Activated CD8-positive, alpha-beta T cell treated with anti-CD3 and anti-CD28 coated beads for 36 hours (primary cell): ENCODE measurements around the gene IGSF5. TPM values are rescaled to one million over a fixed set of nuclear protein-coding genes. Genes with fewer than 3 reads are reported as not detected.

Experiments used
- ATAC-seq: fragments of 200-7000 bp; cut with Tn5 transposase; one replicate; pipeline ENCODE4 v1.10.0; 2021; ENCODE audit warnings: mild to moderate bottlenecking, moderate library complexity
- CTCF ChIA-PET: fragments of 350-600 bp; sonication (Branson Sonifier 250); formaldehyde crosslinking; loops from one replicate; lab custom pipeline; 2021; ENCODE audit warnings: antibody characterized with exemption; lab: Charles Lee
- POLR2A ChIA-PET: fragments of 350-600 bp; sonication (Branson Sonifier 250); formaldehyde crosslinking; loops from one replicate; lab custom pipeline; 2021; ENCODE audit warnings: antibody characterized with exemption; lab: Charles Lee
- DNase-seq: peaks from one replicate; pipeline ENCODE4 v3.0.0-alpha.2; 2020
- H3K27ac Mint-ChIP-seq: one replicate; pipeline ENCODE4 v1.8.0; 2021; ENCODE audit warnings: mild to moderate bottlenecking, mixed read lengths
- H3K27me3 Mint-ChIP-seq: one replicate; pipeline ENCODE4 v1.8.0; 2021; ENCODE audit warnings: mixed read lengths
- H3K36me3 Mint-ChIP-seq: one replicate; pipeline ENCODE4 v1.8.0; 2021; ENCODE audit warnings: low read depth, mixed read lengths
- H3K4me1 Mint-ChIP-seq: one replicate; pipeline ENCODE4 v1.8.0; 2021; ENCODE audit warnings: low read depth, mixed read lengths
- H3K4me3 Mint-ChIP-seq: one replicate; pipeline ENCODE4 v1.8.0; 2021; ENCODE audit warnings: mild to moderate bottlenecking, moderate library complexity, mixed read lengths
- H3K9me3 Mint-ChIP-seq: one replicate; pipeline ENCODE4 v1.8.0; 2021; ENCODE audit warnings: mixed read lengths
- intact Hi-C: fragments of 100-400 bp; cut with micrococcal nuclease; formaldehyde crosslinking; loops from one replicate; pipeline ENCODE4 v1.10.0; 2022
- total RNA-seq, 2 experiments: library from RNA; stranded (reverse); gene quantifications; one replicate each; pipeline ENCODE4 v1.2.3, GENCODE V29; 2021
- TF ChIP-seq, protein P1 (sequence below): fragments of 200-600 bp; IDR thresholded peaks from one replicate; pipeline ENCODE4 v1.8.0; 2022; ENCODE audit warnings: antibody characterized with exemption, mild to moderate bottlenecking

Gene IGSF5
- total RNA-seq, 2 experiments from 2014 or later = not detected

DNA sequence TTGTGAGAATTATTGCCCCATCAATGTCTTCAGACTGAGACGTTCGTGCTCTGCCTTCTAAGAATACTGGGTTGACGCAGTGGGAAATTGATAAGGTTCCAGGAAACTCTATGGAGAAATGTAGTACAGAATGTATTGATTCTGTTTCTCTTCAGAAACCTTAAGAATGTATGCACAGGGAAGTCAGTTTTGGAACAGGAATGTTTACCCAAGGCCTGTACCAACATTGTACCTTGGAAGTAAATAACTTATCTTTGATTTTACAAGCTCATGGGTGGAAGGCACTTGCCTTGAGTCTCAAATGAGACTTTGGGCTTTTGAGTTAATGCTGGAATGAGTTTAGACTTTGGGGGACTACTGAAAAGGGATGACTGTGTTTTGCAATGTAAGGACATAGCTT, 62.8 kb downstream of the IGSF5 start:
- no peaks in the 10 kb centered on the region for H3K36me3 Mint-ChIP-seq
- H3K9me3 Mint-ChIP-seq = no peaks in the 10 kb centered on the region
- no peak overlapping the region for H3K4me3 Mint-ChIP-seq
- H3K27me3 Mint-ChIP-seq = peaks cover 1% of the 10 kb centered on the region
- intact Hi-C loops = no loop called here
- POLR2A ChIA-PET = no interaction called here
- no peak overlapping the region for H3K27ac Mint-ChIP-seq
- TF ChIP-seq, protein P1, sequence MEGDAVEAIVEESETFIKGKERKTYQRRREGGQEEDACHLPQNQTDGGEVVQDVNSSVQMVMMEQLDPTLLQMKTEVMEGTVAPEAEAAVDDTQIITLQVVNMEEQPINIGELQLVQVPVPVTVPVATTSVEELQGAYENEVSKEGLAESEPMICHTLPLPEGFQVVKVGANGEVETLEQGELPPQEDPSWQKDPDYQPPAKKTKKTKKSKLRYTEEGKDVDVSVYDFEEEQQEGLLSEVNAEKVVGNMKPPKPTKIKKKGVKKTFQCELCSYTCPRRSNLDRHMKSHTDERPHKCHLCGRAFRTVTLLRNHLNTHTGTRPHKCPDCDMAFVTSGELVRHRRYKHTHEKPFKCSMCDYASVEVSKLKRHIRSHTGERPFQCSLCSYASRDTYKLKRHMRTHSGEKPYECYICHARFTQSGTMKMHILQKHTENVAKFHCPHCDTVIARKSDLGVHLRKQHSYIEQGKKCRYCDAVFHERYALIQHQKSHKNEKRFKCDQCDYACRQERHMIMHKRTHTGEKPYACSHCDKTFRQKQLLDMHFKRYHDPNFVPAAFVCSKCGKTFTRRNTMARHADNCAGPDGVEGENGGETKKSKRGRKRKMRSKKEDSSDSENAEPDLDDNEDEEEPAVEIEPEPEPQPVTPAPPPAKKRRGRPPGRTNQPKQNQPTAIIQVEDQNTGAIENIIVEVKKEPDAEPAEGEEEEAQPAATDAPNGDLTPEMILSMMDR = no peak
- CTCF ChIA-PET = no interaction called here
- DNase-seq = no peak
- ATAC-seq = no peak
- no peaks in the 10 kb centered on the region for H3K4me1 Mint-ChIP-seq

GRCh38 chr21:39809936-39810335, 65.0 kb downstream of the IGSF5 start:
- intact Hi-C loops = no loop called here
- DNase-seq (no peak), ATAC-seq (no peak)
- H3K9me3 Mint-ChIP-seq = no peaks in the 10 kb centered on the region
- ChIA-PET CTCF (no interaction called here), POLR2A (no interaction called here)
- TF ChIP-seq, protein P1 = no peak
- no peaks in the 10 kb centered on the region for H3K36me3 Mint-ChIP-seq
- no peak overlapping the region for H3K4me3 Mint-ChIP-seq
- H3K27ac Mint-ChIP-seq = no peak overlapping the region
- no peaks in the 10 kb centered on the region for H3K4me1 Mint-ChIP-seq
- peaks cover 1% of the 10 kb centered on the region for H3K27me3 Mint-ChIP-seq

DNA sequence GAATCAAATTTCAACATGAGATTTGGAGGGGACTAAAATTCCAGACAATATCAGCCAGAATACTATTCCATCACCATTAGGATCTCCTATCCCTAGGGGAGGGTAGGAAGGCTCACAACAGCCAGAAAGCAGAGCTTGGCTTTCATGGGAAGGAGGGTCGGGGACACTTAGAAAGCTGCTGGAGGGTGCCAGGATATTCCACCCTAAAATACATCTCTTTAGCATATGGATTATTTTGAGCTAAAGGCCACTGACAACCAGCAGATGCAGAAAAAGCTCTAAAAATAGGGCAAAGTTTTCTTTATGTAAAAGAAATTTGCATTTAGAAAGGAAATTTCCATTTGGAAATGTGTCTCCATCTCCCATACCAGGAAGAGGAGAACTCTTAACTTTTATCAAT, 68.0 kb downstream of the IGSF5 start:
- no peaks in the 10 kb centered on the region for H3K4me1 Mint-ChIP-seq

GRCh38 chr21:39818557-39818956, 73.6 kb downstream of the IGSF5 start:
- no peaks in the 10 kb centered on the region for H3K9me3 Mint-ChIP-seq
- TF ChIP-seq, protein P1 = no peak
- ATAC-seq (no peak), DNase-seq (no peak)
- H3K4me3 Mint-ChIP-seq = no peak overlapping the region
- H3K27ac Mint-ChIP-seq = no peak overlapping the region
- POLR2A ChIA-PET = no interaction called here
- no peaks in the 10 kb centered on the region for H3K27me3 Mint-ChIP-seq
- no peaks in the 10 kb centered on the region for H3K36me3 Mint-ChIP-seq
- intact Hi-C loops = no loop called here
- no peaks in the 10 kb centered on the region for H3K4me1 Mint-ChIP-seq
- CTCF ChIA-PET = no interaction called here

More for the DNA sequence above, 68.0 kb downstream of the IGSF5 start:
- DNase-seq = no peak
- no peaks in the 10 kb centered on the region for H3K9me3 Mint-ChIP-seq
- H3K4me3 Mint-ChIP-seq = no peak overlapping the region
- H3K27ac Mint-ChIP-seq = no peak overlapping the region
- ChIA-PET CTCF (no interaction called here), POLR2A (interaction anchor here (0.9 kb wide), 1 partner anchor 9 kb away, joined by 3 read pairs; no protein-coding TSS in a partner anchor)
- TF ChIP-seq, protein P1 = no peak
- intact Hi-C loops = no loop called here
- no peaks in the 10 kb centered on the region for H3K36me3 Mint-ChIP-seq
- no peak for ATAC-seq
- peaks cover 1% of the 10 kb centered on the region for H3K27me3 Mint-ChIP-seq

DNA sequence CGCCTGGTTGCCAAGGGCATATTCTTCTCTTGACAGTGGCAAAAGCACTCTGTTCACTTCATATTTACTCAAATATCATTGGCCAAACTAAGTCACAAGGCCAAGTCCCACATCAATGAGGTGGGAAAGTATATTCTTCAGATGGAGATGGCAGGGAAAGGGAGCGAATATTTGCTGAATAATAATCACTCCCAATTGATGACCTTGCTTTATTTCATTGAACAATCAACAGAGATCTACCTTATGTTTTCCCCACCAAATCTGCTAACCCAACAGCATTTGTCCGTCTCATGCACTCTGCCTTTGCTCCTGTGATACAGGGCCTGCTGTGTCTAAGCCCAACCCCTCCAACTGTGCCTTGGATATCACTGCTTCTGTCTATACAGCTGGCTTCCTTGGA, 77.1 kb downstream of the IGSF5 start:
- ATAC-seq (no peak), DNase-seq (no peak)
- intact Hi-C loops = no loop called here
- Mint-ChIP-seq H3K27ac (no peak overlapping the region), H3K9me3 (no peaks in the 10 kb centered on the region), H3K27me3 (no peaks in the 10 kb centered on the region), H3K36me3 (no peaks in the 10 kb centered on the region), H3K4me1 (no peaks in the 10 kb centered on the region), H3K4me3 (no peak overlapping the region)
- CTCF ChIA-PET = no interaction called here
- TF ChIP-seq, protein P1 = no peak
- POLR2A ChIA-PET = interaction anchor here (1.4 kb wide), 1 partner anchor 10 kb away, joined by 3 read pairs; no protein-coding TSS in a partner anchor
